ENCODE measurements around the gene NUDT2.

NUDT2 gene

DNA sequence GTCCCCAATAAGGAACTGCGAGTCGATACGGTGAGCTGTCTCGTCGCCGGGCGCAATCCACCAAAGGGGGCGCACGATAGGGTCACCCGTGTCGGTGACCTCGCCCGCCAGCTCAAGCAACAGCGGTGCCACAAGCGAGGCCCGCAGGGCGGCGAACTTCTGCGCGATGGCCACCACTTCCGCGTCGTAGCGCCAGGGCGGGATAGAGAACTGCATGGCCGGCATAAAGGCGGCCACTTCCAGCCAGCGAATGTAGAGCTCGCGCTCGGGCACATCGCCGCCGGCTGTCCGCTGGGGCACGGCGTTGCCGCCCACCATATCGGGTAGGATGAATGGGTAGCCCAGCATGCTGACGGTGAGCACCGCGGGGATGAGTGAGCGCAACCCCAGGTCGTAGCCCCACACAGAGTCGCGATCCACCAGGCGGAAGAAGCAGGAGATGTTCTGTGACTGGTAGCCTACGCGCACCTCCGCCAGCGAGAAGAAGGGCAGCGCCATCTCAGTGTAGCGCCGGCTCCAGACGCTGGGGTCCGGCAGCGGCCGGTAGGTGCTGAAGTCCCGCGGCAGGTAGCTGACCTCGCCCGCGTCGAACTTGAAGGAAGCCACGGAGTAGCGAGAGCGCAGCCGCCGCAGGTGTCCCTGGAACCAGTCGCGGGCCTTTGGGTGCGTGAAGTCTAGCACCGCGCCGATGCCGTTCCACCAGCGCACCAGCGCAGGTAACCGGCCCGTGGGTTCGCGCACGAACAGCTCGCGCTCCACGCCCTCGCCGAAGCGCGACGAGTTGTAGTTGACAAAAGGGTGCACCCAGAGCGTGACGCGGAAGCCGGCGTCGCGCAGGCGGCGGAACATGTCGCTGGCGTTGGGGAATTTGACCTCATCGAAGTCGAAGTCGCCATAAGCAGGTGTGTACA is 41.9 kb downstream of the NUDT2 start:
- DNase-seq (ENCODE audit: low read depth), result peak; percentile 7

DNA sequence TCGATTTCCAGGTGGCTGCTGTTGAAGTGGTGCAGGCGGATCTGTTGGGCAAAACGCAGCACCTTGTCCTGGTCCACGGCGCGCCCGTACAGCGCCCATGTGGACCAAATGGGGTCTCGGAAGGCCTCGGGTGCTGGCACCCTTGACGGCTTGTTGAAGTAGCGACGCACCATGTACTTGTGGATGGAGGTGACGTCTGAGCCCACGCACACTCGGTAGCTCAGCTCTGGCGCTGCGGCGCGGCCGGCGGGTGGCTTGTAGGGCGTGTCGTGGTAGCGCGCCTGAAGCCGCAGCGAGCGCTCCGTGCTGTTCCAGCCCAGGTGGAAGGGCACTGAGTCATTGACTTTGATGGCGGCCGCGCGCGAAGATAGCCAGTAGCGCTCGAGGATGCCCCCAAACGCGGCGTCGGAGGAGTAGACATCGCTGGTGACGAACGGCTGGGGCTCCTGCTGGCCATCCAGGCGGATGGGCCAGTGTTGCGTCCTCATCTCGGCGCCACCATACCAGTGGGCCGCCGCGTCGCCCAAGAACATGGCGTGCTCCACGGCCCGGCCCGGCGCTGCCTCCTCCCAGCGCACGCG is 42.6 kb downstream of the NUDT2 start:
- no peak for DNase-seq (ENCODE audit: low read depth)

DNA sequence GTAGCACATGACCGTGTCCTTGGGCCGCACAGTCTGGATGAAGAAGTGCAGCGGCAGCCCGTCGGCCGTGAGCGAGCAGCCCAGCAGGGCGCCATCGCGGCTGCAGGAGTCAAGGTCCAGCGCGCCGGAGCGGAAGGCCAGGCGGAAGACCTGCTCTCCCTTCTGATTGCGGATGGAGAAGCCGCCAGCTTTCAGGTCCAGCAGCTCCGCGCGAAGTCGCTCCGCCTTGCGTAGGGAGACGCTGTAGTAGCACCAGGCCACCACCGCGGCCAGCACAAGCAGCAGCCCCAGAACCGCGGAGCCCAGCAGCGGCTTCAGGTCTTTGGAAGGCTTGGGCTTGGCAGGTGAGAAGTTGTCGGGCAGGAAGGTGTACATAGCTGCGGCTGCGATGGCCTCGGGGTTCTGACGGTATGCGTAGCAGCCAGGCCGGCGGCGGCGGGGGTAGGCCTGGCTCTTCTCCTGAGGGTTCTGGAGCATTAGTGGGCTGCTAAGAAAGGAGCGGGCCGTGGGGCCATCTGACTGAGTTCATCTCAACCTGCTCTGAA is 43.2 kb downstream of the NUDT2 start:
- no peak for DNase-seq (ENCODE audit: low read depth)

DNA sequence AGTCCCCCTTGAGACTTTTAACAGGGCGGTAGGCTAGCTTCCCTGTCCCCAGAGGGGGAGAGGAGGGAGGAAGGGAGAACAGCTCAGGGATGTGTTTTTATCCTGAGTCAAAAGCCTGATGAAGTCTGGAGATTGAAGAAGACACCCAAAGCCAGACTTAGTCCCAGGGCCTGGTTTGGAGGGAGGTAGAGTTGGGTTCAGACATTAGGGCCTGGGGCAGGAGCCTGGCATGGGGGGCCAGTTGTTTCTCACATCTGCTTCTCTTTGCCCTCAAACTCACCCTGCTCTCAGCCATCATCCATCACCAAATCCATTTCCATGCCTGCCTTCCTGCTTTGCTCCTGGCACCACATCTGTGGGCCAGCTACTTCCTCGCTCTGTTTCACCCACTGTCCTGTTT is 44.4 kb downstream of the NUDT2 start:
- DNase-seq (ENCODE audit: low read depth), result no peak

DNA sequence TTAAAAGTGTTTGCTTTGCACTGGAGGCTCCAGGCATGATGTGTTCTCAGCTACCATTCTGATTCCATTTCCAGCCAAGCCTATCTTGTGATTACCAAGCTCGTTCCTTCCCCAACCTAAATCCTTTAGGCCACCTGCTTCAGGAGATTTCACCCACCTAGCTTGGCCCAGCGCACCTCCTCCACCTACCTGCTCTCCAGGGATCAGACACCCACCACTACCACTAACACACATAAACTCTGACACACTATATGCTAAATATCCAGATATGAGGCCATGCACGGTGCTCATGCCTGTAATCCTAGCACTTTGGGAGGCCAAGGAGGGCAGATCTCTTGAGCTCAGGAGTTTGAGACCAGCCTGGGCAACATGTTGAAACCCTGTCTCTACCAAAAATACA is 45.0 kb downstream of the NUDT2 start:
- DNase-seq (ENCODE audit: low read depth), result no peak

DNA sequence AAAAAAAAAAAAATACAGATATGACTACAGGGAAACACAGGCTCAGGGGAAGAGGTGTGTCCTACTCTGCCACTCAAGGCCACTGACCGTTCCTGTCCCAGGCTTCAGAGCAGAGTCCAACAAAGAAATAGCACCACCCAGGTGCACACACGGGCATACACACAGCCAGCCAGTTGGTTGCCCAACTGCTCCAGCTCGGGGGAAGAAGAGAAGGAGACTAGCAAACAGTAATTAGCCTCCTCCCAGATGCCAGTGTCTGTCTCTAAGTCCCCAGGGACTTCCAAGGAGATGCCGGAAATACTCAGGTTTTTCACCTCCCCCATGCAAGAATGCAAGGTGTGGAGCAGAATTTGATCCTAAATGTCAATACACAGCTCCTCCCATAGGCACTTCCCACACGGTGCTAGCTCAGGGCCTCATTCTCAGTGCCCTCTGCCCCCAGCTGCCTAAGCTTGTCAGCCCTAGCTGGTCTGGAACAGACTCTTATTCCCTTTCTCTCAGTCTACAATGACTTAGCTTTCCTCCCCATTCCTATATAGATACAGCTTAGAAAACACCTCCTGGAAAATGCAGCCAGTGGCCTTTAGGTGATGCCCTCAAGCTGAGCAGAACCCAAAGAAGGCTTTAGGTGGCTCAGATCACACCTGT is 45.7 kb downstream of the NUDT2 start:
- DNase-seq (ENCODE audit: low read depth), result no peak

- peak; percentile 32 for DNase-seq (ENCODE audit: low read depth)
Observed at GRCh38 chr9:34375901-34376595, 46.7 kb downstream of the NUDT2 start.

- DNase-seq (ENCODE audit: low read depth), result peak; percentile 96
Observed at GRCh38 chr9:34376596-34377403, 47.4 kb downstream of the NUDT2 start, which contains the start of gene MYORG. TSS of gene MYORG (minus strand) at chr9:34376898. CDS start at chr9:34372943, 3,955 bp downstream.

GRCh38 chr9:34377404-34377746 is 48.0 kb downstream of the NUDT2 start:
- DNase-seq (ENCODE audit: low read depth), result peak; percentile 13

GRCh38 chr9:34378376-34379060 is 49.1 kb downstream of the NUDT2 start:
- no peak for DNase-seq (ENCODE audit: low read depth)

GRCh38 chr9:34379334-34380033 is 50.1 kb downstream of the NUDT2 start:
- peak; percentile 85 for DNase-seq (ENCODE audit: low read depth)

GRCh38 chr9:34380034-34380510 is 50.7 kb downstream of the NUDT2 start:
- peak; percentile 7 for DNase-seq (ENCODE audit: low read depth)

GRCh38 chr9:34380511-34381315 is 51.3 kb downstream of the NUDT2 start:
- peak; percentile 72 for DNase-seq (ENCODE audit: low read depth)

GRCh38 chr9:34381323-34381722 is 52.0 kb downstream of the NUDT2 start:
- DNase-seq (ENCODE audit: low read depth), result no peak

- DNase-seq (ENCODE audit: low read depth), result no peak
Observed at GRCh38 chr9:34382054-34382453, 52.7 kb downstream of the NUDT2 start.

GRCh38 chr9:34382879-34383278 is 53.5 kb downstream of the NUDT2 start:
- no peak for DNase-seq (ENCODE audit: low read depth)

DNA sequence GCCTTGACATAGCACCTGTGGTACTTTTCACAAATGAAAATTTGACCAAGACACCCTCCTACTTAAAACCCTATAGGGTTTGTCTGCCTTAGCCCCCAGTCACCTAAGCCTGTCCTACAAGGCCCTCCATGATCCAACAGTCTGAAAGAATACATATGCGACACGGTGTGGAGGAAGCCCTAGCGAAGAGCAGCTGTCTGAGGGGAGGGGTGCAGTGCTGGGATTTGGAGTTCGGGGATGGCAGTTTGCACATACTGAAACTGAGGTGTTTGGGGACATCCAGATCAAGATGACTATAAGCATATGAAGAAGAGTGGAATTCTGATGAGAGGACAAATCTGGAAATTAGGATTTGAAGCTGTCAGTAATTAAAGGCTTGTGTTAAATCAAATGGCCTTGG is 54.5 kb downstream of the NUDT2 start:
- DNase-seq (ENCODE audit: low read depth), result no peak

- no peak for DNase-seq (ENCODE audit: low read depth)
Observed at GRCh38 chr9:34384368-34385165, 55.2 kb downstream of the NUDT2 start.

All from ELR (cell line).